LNCAP (cell line): ENCODE measurements around the gene KMT2E.
A peak's percentile ranks its signal among the peaks of the same experiment; 100 is the strongest.

Source experiments
- TF ChIP-seq, protein P1 (sequence below): fragments of 450-650 bp; IDR thresholded peaks from 2 replicates; pipeline ENCODE4 v1.5.1; 2017; ENCODE audit warnings: mild to moderate bottlenecking

KMT2E gene

DNA sequence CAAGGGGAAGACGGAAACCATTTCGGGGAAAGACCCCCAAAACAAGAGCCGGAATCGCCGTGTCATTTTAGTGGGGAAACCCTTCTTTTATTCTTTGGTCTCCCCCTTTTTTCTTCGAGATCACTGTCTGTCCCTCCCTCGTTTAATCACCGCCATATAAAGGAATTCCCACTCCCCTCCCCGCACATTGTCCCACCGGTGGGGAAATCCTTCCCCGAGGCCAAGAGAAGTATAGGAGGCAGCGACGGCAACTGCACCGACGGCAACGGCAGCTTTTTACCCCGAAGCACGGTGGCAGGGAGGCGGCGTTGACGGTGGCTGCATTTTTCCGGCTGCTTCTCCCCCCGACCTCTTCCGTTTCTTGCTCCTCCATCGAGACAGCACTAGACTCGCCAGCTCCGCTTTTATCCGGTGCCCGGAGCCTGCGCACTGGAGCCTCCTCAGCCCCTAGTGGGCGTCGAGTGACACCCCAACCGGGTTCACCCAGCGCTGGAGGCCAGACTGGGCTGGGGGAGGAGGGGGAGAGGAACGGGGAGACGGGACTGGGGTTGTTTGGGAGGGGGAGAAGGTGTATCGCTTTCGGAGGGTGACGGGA lies 687 bp upstream of the KMT2E start:
- TF ChIP-seq, protein P1, sequence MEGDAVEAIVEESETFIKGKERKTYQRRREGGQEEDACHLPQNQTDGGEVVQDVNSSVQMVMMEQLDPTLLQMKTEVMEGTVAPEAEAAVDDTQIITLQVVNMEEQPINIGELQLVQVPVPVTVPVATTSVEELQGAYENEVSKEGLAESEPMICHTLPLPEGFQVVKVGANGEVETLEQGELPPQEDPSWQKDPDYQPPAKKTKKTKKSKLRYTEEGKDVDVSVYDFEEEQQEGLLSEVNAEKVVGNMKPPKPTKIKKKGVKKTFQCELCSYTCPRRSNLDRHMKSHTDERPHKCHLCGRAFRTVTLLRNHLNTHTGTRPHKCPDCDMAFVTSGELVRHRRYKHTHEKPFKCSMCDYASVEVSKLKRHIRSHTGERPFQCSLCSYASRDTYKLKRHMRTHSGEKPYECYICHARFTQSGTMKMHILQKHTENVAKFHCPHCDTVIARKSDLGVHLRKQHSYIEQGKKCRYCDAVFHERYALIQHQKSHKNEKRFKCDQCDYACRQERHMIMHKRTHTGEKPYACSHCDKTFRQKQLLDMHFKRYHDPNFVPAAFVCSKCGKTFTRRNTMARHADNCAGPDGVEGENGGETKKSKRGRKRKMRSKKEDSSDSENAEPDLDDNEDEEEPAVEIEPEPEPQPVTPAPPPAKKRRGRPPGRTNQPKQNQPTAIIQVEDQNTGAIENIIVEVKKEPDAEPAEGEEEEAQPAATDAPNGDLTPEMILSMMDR = peak; percentile 20; the same call in 1 of the 2 replicates

DNA sequence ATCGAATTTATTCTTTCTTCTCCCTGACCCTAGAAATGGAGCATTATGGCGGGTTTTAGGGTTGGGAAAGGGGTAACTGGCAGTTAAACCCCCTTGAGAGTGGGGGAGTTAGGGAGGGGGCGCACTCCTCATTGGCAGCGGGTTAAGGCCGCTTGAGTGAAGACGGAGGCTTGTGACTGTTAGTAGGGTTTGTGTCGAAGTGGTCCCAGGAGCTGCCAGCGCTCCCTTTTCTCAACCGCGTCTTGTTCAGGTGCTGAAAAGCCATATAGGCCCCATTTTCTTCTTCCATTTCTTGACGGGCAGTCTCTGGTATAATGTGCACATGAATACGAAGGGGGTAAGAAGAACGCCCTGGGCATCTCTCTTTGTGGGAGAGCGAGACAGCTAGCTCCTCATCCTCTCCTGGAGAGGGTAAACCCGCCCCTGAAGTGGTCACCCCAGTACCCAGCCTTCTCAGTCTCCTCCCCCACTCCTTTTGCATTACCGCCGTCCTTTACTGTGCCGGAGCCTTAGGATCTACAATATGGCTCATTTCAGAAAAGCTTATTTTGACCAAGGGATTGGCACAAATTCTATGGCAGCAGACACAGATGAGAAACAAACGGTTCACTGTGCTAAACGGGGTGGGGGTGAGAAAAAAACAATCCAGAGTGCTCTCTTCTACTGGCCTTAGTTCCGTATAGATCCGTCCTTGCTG lies 836 bp downstream of the KMT2E start:
- TF ChIP-seq, protein P1 = no peak

DNA sequence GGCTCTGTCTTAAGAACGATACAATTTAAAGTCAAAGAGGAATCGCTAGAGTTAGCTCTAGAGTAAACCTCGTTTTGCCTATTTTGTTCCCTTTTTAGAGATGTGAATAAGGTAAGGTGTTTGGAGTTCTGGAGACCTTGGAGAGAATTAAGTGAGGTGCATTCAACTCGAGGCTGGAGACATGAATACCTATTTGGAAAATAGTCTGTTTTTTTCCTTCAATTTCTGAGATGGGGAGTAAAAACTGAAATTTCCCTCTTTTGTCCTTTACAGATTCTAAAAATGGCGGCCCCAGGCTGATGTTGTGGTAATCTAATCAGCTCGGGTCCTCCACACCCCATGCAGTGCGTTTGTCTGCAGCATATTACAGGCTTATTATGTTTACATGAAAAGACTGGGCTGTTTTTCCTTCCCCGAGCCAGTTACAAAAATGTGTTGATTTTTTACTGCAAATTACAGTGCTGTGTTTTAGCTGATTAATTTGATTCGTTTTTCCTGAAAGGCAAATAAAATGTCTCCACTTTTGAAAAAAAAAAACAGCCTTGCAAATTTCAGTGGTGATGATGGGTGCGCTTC lies 1.5 kb downstream of the KMT2E start:
- TF ChIP-seq, protein P1 = no peak

DNA sequence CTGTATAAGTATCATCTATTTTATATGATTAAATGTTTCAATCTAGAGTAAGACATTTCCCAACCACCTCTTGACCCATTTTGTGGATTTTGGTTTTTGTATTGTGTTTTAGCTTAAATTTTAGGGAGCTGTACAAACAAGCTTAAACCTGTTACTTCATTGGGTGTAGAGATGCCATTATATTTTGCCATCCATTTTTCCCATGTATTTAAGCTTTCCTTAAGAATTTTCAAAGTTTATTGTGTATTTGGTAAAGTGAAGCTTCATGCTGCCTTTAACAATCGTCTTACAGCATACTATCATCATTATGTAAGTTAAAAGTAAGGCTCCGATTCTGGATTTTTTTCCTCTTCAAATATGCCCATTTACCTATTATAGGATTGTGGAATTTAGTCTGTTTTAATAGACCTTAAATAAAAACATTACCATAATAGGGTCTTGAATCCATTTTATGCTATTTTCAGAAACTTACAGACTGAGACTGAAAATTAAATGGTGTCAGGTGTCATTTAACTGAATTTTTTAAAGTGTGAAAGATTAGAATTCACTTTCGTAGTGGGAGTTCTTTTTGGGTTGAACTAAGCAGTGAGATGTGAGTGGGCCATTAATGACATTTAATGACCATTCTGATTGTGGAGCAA lies 2.2 kb downstream of the KMT2E start:
- TF ChIP-seq, protein P1 = no peak

DNA sequence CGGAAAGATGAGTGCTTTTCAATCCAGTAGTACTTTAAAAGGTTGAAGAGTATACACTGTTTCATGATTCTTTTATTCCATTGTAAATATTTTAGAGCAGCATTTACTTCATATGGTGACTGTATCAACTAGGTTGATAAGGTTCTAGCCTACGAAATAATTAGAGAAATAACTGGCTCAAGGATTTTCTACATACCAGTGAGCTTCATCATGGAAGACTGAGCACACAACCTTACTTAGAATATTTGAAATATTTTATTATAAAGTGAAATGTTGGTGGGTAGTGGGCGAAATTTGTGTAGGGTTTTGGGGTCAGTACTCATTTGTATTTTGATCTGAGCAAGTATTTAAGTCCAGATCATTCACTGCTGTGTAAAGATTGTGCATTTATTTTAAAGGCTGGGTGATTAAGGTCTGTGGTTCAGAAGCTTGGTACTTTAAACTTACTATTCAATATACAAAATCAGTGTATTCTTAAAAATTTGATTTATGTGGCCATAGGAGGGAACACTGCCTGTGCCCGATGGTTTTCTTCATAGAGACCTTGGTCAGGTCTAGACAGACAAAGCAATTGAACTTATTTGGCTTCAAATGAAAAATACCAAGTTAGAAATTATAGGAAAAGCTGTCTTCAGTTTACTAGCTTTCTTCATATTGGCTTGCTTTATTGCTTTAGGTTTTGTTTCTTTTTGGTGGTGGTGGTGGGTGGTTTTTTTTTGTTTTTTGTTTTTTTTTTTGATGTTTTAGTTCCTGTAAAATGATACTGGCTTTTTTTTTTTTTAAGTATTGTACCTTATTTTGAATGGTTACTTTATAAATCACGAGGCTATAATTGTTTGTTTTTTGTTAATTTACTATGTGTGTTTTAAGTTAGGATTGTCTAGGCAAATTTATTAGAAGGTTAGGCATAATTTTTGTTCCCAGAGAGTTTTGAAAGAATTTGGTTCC lies 3.0 kb downstream of the KMT2E start:
- TF ChIP-seq, protein P1 = no peak

DNA sequence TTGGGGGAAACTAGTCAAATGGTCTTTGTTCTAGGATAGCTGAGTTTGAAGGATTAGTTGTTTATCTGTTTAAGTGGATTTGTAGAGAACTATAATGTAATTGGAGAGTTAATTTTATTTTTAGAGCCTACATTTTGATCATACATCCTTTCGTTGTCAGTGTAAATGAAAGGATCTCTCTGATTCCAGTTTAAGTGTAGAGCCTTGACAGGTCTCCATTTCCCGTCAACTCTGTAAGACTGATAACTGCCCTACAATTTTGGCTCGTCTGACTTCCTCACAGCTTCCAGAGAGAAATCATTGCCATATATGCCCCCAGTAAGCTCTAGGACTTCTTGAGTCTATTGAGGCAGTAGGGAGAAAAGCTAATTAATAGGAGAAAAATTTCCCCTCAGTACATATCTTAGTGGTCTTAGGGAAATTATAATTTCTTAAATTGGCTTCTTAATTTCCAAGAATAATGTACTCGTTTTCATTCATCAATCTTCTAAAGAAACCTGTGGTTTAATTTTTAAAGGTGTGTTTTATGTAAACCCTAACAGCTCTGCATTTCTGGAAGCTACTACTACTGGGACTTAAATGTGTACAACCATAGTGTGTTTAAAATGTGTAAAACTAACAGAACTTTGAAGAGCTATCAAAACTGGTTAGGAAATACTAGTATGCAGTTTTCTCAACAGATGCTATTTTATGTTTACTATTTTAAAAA lies 3.8 kb downstream of the KMT2E start:
- TF ChIP-seq, protein P1 = no peak
